Measurements from ENCODE around the gene UGT1A8. TPM values are rescaled to one million over a fixed set of nuclear protein-coding genes. Genes with fewer than 3 reads are reported as not detected.

Gene UGT1A8
- total and polyA plus RNA-seq, 2 donors (not counting 3 experiments of a cell fraction or from before 2014, with no cell fraction given), result not detected

GRCh38 chr2:233650981-233651380, 33.5 kb downstream of the UGT1A8 start:
- BruUV-seq (replicated peaks), result no TSS peak
- intact Hi-C loops (cut with micrococcal nuclease), result no loop called here
- no peak overlapping the region for H3K4me2 ChIP-seq (ENCODE audit: insufficient read depth, low read length)
- H2AFZ ChIP-seq (ENCODE audit: low read depth, low read length), result no peak overlapping the region
- no peak overlapping the region for H3K4me3 ChIP-seq (replicated peaks in 1 of 3; ENCODE audit: insufficient read depth in 1 of 3, low read depth in 1 of 3, low read length in 3 of 3)
- dilution Hi-C loops (cut with MboI; ENCODE audit: extremely low pct_ligation_motif_present, low sequenced_read_pairs), result no loop called here
- no peak overlapping the region for H3K27ac ChIP-seq (ENCODE audit: insufficient read depth, low read depth, low read length)
- no peak for TF ChIP-seq MYC (IDR thresholded peaks at IDR 0.05; ENCODE audit: low read depth, low read length)
- TF ChIP-seq MAX (IDR thresholded peaks at IDR 0.05; ENCODE audit: insufficient read depth, insufficient read length), result no peak
- no peak for TF ChIP-seq FOS (IDR thresholded peaks at IDR 0.05; ENCODE audit: borderline replicate concordance, insufficient read depth, low read length)
- H3K9me3 ChIP-seq (replicated peaks; ENCODE audit: control insufficient read depth, insufficient read depth, low read length), result no peaks in the 10 kb centered on the region
- H3K4me1 ChIP-seq (ENCODE audit: control insufficient read depth, extremely low read depth, insufficient read depth, low read length), result no peaks in the 10 kb centered on the region
- H3K9me1 ChIP-seq (replicated peaks; ENCODE audit: control insufficient read depth, extremely low read depth, insufficient read depth, low read length), result no peaks in the 10 kb centered on the region
- ChIA-PET POLR2A (no interaction called here), CTCF (no interaction called here)
- DNase-seq (ENCODE audit: low read depth, low spot score) (no peak), FAIRE-seq (no peak)
- no peaks in the 10 kb centered on the region for H4K20me1 ChIP-seq (replicated peaks; ENCODE audit: control insufficient read depth, extremely low read depth, insufficient read depth, low read length)
- H3K27me3 ChIP-seq (ENCODE audit: control insufficient read depth in 2 of 2, insufficient read depth in 2 of 2, low read length in 2 of 2), result no peaks in the 10 kb centered on the region
- H3K36me3 ChIP-seq (ENCODE audit: control insufficient read depth in 2 of 2, extremely low read depth in 1 of 2, insufficient read depth in 2 of 2, low read length in 2 of 2), result no peaks in the 10 kb centered on the region
- no peaks in the 10 kb centered on the region for H3K79me2 ChIP-seq (ENCODE audit: control insufficient read depth, insufficient read depth, low read length)
- H3K9ac ChIP-seq (replicated peaks; ENCODE audit: extremely low read depth, insufficient read depth, low read length), result no peak overlapping the region

GRCh38 chr2:233651430-233651829, 34.0 kb downstream of the UGT1A8 start:
- no peaks in the 10 kb centered on the region for H3K9me1 ChIP-seq (replicated peaks; ENCODE audit: control insufficient read depth, extremely low read depth, insufficient read depth, low read length)
- CTCF ChIA-PET, result no interaction called here
- H3K4me1 ChIP-seq (ENCODE audit: control insufficient read depth, extremely low read depth, insufficient read depth, low read length), result no peaks in the 10 kb centered on the region
- BruUV-seq (replicated peaks), result no TSS peak
- DNase-seq (ENCODE audit: low read depth, low spot score) (no peak), FAIRE-seq (no peak)
- no peak overlapping the region for H3K27ac ChIP-seq (ENCODE audit: insufficient read depth, low read depth, low read length)
- no peak for TF ChIP-seq POLR2AphosphoS5 (IDR thresholded peaks at IDR 0.05; ENCODE audit: insufficient read depth, low read depth, low read length)
- TF ChIP-seq EZH2 (IDR thresholded peaks at IDR 0.05; ENCODE audit: borderline replicate concordance, low read depth, low read length, severe bottlenecking), result no peak
- TF ChIP-seq GATA2 (IDR thresholded peaks at IDR 0.05; ENCODE audit: insufficient read depth, insufficient read length, low read depth, low read length), result no peak
- TF ChIP-seq MAX (IDR thresholded peaks at IDR 0.05; ENCODE audit: insufficient read depth, insufficient read length), result no peak
- no peak for TF ChIP-seq MYC (IDR thresholded peaks at IDR 0.05; ENCODE audit: low read depth, low read length)
- no peak overlapping the region for H3K4me2 ChIP-seq (ENCODE audit: insufficient read depth, low read length)
- dilution Hi-C loops (cut with MboI; ENCODE audit: extremely low pct_ligation_motif_present, low sequenced_read_pairs) (no loop called here), intact Hi-C loops (cut with micrococcal nuclease) (no loop called here)
- H2AFZ ChIP-seq (ENCODE audit: low read depth, low read length), result no peak overlapping the region
- POLR2A ChIA-PET, result no interaction called here
- no peaks in the 10 kb centered on the region for H3K27me3 ChIP-seq (ENCODE audit: control insufficient read depth in 2 of 2, insufficient read depth in 2 of 2, low read length in 2 of 2)
- no peaks in the 10 kb centered on the region for H3K9me3 ChIP-seq (replicated peaks; ENCODE audit: control insufficient read depth, insufficient read depth, low read length)
- no peak overlapping the region for H3K9ac ChIP-seq (replicated peaks; ENCODE audit: extremely low read depth, insufficient read depth, low read length)
- H3K36me3 ChIP-seq (ENCODE audit: control insufficient read depth in 2 of 2, extremely low read depth in 1 of 2, insufficient read depth in 2 of 2, low read length in 2 of 2), result no peaks in the 10 kb centered on the region
- H3K4me3 ChIP-seq (replicated peaks in 1 of 3; ENCODE audit: insufficient read depth in 1 of 3, low read depth in 1 of 3, low read length in 3 of 3), result no peak overlapping the region
- H3K79me2 ChIP-seq (ENCODE audit: control insufficient read depth, insufficient read depth, low read length), result no peaks in the 10 kb centered on the region
- H4K20me1 ChIP-seq (replicated peaks; ENCODE audit: control insufficient read depth, extremely low read depth, insufficient read depth, low read length), result no peaks in the 10 kb centered on the region

Data from endothelial cell of umbilical vein (primary cell).